ENCODE results near the gene TRAF2. TPM values are rescaled to one million over a fixed set of nuclear protein-coding genes. Genes with fewer than 3 reads are reported as not detected.
"Not testable (repeated sequence)": the region's sequence is repeated elsewhere in the genome, so short reads cannot be mapped to it uniquely, and the experiment has no call there.

TRAF2 gene
- total and polyA plus RNA-seq, 2 donors (not counting 3 experiments of a cell fraction or from before 2014, with no cell fraction given), result 10.9 to 23.1 TPM

GRCh38 chr9:136843801-136844740 lies 42.2 kb upstream of the TRAF2 start:
- BruUV-seq (replicated peaks); H3K36me3 ChIP-seq (ENCODE audit: control insufficient read depth in 2 of 2, extremely low read depth in 1 of 2, insufficient read depth in 2 of 2, low read length in 2 of 2); H4K20me1 ChIP-seq (replicated peaks; ENCODE audit: control insufficient read depth, extremely low read depth, insufficient read depth, low read length); POLR2A ChIA-PET; H3K4me2 ChIP-seq (ENCODE audit: insufficient read depth, low read length); dilution Hi-C loops (cut with MboI; ENCODE audit: extremely low pct_ligation_motif_present, low sequenced_read_pairs); H2AFZ ChIP-seq (ENCODE audit: low read depth, low read length); FAIRE-seq; DNase-seq (ENCODE audit: low read depth, low spot score); H3K9ac ChIP-seq (replicated peaks; ENCODE audit: extremely low read depth, insufficient read depth, low read length); H3K4me1 ChIP-seq (ENCODE audit: control insufficient read depth, extremely low read depth, insufficient read depth, low read length); H3K27ac ChIP-seq (ENCODE audit: insufficient read depth, low read depth, low read length); H3K4me3 ChIP-seq (replicated peaks in 1 of 3; ENCODE audit: insufficient read depth in 1 of 3, low read depth in 1 of 3, low read length in 3 of 3); H3K9me1 ChIP-seq (replicated peaks; ENCODE audit: control insufficient read depth, extremely low read depth, insufficient read depth, low read length); H3K9me3 ChIP-seq (replicated peaks; ENCODE audit: control insufficient read depth, insufficient read depth, low read length); H3K79me2 ChIP-seq (ENCODE audit: control insufficient read depth, insufficient read depth, low read length): not testable (repeated sequence)
- H3K27me3 ChIP-seq (ENCODE audit: control insufficient read depth in 2 of 2, insufficient read depth in 2 of 2, low read length in 2 of 2), result peaks cover 10 to 28% of the 10 kb centered on the region in 2 experiments
- TF ChIP-seq CTCF (IDR thresholded peaks at IDR 0.05; ENCODE audit: extremely low read depth in 1 of 2, insufficient read depth in 1 of 2, low read depth in 1 of 2, low read length in 2 of 2), result peak; percentile 22 to 43
- CTCF ChIA-PET, result interaction anchor here (1.2 to 2.8 kb wide), 4 partner anchors 104 to 191 kb away, joined by 3 to 18 read pairs (median 7); no protein-coding TSS in a partner anchor
- intact Hi-C loops (cut with micrococcal nuclease), result loop anchor here (2.0 to 5.0 kb wide), 3 partner anchors 37 to 191 kb away; partner anchors contain the start of genes CLIC3 and RABL6
